ENCODE measurements around the gene OPCML. TPM values are rescaled to one million over a fixed set of nuclear protein-coding genes. Genes with fewer than 3 reads are reported as not detected.

Gene OPCML
- total and polyA plus RNA-seq, 4 donors = under 0.01 to 0.01 TPM; not detected in 2

- Histone ChIP-seq H3K27me3 (ENCODE audit: control insufficient read depth in 4 of 4, insufficient read depth in 4 of 4, low read length in 3 of 4) (peaks cover 0 to 7% (median 0%) of the 10 kb centered on the region in 4 donors), H3K4me1 (ENCODE audit: control insufficient read depth in 4 of 4, insufficient read depth in 4 of 4, low read length in 3 of 4) (no peaks in the 10 kb centered on the region), H3K4me3 (ENCODE audit: low read depth in 1 of 3, low read length in 3 of 3) (no peak overlapping the region), H3K27ac (ENCODE audit: low read depth in 1 of 2, low read length in 2 of 2) (no peak overlapping the region), H3K9ac (ENCODE audit: low read depth in 1 of 2, low read length in 2 of 2) (no peak overlapping the region), H3K9me3 (ENCODE audit: control insufficient read depth in 4 of 4, low read length in 3 of 4) (no peaks in the 10 kb centered on the region), H3K36me3 (ENCODE audit: control insufficient read depth in 4 of 4, insufficient read depth in 3 of 4, low read depth in 1 of 4, low read length in 3 of 4) (no peaks in the 10 kb centered on the region)
- TF ChIP-seq NR2F2 (IDR thresholded peaks at IDR 0.05) (no peak), REST (IDR thresholded peaks at IDR 0.05) (no peak), ZBTB33 (IDR thresholded peaks at IDR 0.05) (no peak), ATF3 (IDR thresholded peaks at IDR 0.05) (no peak)
- WGBS = 70% methylated on average over 3 of the region's 3 CpGs
- DNase-seq (ENCODE audit: low spot score) = no peak
Measured at GRCh38 chr11:133381761-133382130, 150.6 kb downstream of the OPCML start.

GRCh38 chr11:133366147-133366546, 166.2 kb downstream of the OPCML start:
- no peaks in the 10 kb centered on the region for H3K36me3 ChIP-seq (ENCODE audit: control insufficient read depth in 4 of 4, insufficient read depth in 3 of 4, low read depth in 1 of 4, low read length in 3 of 4)
- 48% methylated on average over 8 of the region's 8 CpGs for WGBS
- no peak overlapping the region for H3K27ac ChIP-seq (ENCODE audit: low read depth in 1 of 2, low read length in 2 of 2)
- no peaks in the 10 kb centered on the region for H3K4me1 ChIP-seq (ENCODE audit: control insufficient read depth in 4 of 4, insufficient read depth in 4 of 4, low read length in 3 of 4)
- H3K27me3 ChIP-seq (ENCODE audit: control insufficient read depth in 4 of 4, insufficient read depth in 4 of 4, low read length in 3 of 4) = peaks cover 0 to 5% (median 0%) of the 10 kb centered on the region in 4 donors
- no peak for TF ChIP-seq NR2F2 (IDR thresholded peaks at IDR 0.05)
- no peak for TF ChIP-seq RAD21 (IDR thresholded peaks at IDR 0.05)
- no peak for TF ChIP-seq ZBTB33 (IDR thresholded peaks at IDR 0.05)
- no peak for TF ChIP-seq CTCF (IDR thresholded peaks at IDR 0.05; ENCODE audit: low read depth, low read length, missing input control)
- no peak for TF ChIP-seq EGR1 (IDR thresholded peaks at IDR 0.05; ENCODE audit: low read depth in 2 of 2)
- no peak for TF ChIP-seq REST (IDR thresholded peaks at IDR 0.05)
- TF ChIP-seq FOXA1 (IDR thresholded peaks at IDR 0.05) = no peak
- TF ChIP-seq SP1 (IDR thresholded peaks at IDR 0.05) = no peak
- TF ChIP-seq YY1 (IDR thresholded peaks at IDR 0.05) = no peak
- TF ChIP-seq TAF1 (conservative IDR thresholded peaks at IDR 0.05) = no peak
- TF ChIP-seq GABPA (IDR thresholded peaks at IDR 0.05 in 1 of 2, conservative IDR thresholded peaks at IDR 0.05 in 1 of 2) = no peak
- no peak for TF ChIP-seq FOXA2 (IDR thresholded peaks at IDR 0.05)
- no peak for TF ChIP-seq HNF4G (IDR thresholded peaks at IDR 0.05)
- no peak for TF ChIP-seq RXRA (IDR thresholded peaks at IDR 0.05)
- no peak for TF ChIP-seq HNF4A (conservative IDR thresholded peaks at IDR 0.05)
- TF ChIP-seq ATF3 (IDR thresholded peaks at IDR 0.05) = no peak
- TF ChIP-seq JUND (IDR thresholded peaks at IDR 0.05) = no peak
- TF ChIP-seq MAX (IDR thresholded peaks at IDR 0.05) = no peak
- H3K9me3 ChIP-seq (ENCODE audit: control insufficient read depth in 4 of 4, low read length in 3 of 4) = no peaks in the 10 kb centered on the region
- H3K9ac ChIP-seq (ENCODE audit: low read depth in 1 of 2, low read length in 2 of 2) = no peak overlapping the region
- no peak for DNase-seq (ENCODE audit: low spot score)
- H3K4me3 ChIP-seq (ENCODE audit: low read depth in 1 of 3, low read length in 3 of 3) = no peak overlapping the region
